ENCODE data around the gene FGD3.

Gene FGD3

GRCh38 chr9:92954886-92955285 is 7.6 kb downstream of the FGD3 start:
- DNase-seq: no peak

- DNase-seq: peak in 1 of 2 experiments; percentile 8
Observed at GRCh38 chr9:92960561-92961290, 13.4 kb downstream of the FGD3 start.

- DNase-seq: peak; percentile 54 to 70
Observed at GRCh38 chr9:92961627-92962302, 14.4 kb downstream of the FGD3 start.

GRCh38 chr9:92962303-92962649 is 15.0 kb downstream of the FGD3 start:
- no peak for DNase-seq

GRCh38 chr9:92962846-92963245 is 15.5 kb downstream of the FGD3 start:
- DNase-seq: no peak

- DNase-seq: peak; percentile 79 to 81
Observed at GRCh38 chr9:92963831-92964606, 16.7 kb downstream of the FGD3 start.

GRCh38 chr9:92964607-92965060 is 17.3 kb downstream of the FGD3 start:
- no peak for DNase-seq

GRCh38 chr9:92965061-92965758 is 17.9 kb downstream of the FGD3 start:
- DNase-seq: peak in 1 of 2 experiments; percentile 63

- peak in 1 of 2 experiments; percentile 45 for DNase-seq
Observed at GRCh38 chr9:92965759-92966517, 18.6 kb downstream of the FGD3 start.

GRCh38 chr9:92966518-92966800 is 19.1 kb downstream of the FGD3 start:
- peak in 1 of 2 experiments; percentile 27 for DNase-seq

GRCh38 chr9:92968081-92968480 is 20.8 kb downstream of the FGD3 start:
- DNase-seq: peak; percentile 55 to 59

- peak; percentile 31 to 37 for DNase-seq
Observed at GRCh38 chr9:92969516-92970466, 22.5 kb downstream of the FGD3 start.

GRCh38 chr9:92970467-92970923 is 23.2 kb downstream of the FGD3 start:
- peak; percentile 35 to 36 for DNase-seq

- DNase-seq: peak; percentile 17 to 23
Observed at GRCh38 chr9:92971121-92971520, 23.8 kb downstream of the FGD3 start.

- DNase-seq: peak in 1 of 2 experiments; percentile 12
Observed at GRCh38 chr9:92971776-92972175, 24.5 kb downstream of the FGD3 start.

GRCh38 chr9:92973700-92974099 is 26.4 kb downstream of the FGD3 start:
- DNase-seq: peak; percentile 14

- DNase-seq: peak in 1 of 2 experiments; percentile 15
Observed at GRCh38 chr9:92974161-92974661, 26.9 kb downstream of the FGD3 start.

GRCh38 chr9:92974761-92975755 is 27.7 kb downstream of the FGD3 start:
- DNase-seq: peak in 1 of 2 experiments; percentile 14

GRCh38 chr9:92976431-92976830 is 29.1 kb downstream of the FGD3 start:
- DNase-seq: peak in 1 of 2 experiments; percentile 14

All from activated T-cell treated with anti-CD3 and anti-CD28 coated beads, Interleukin-2, amount 50 U/mL, for 48 hours (primary cell).